Lung (tissue), 12 donors: ENCODE measurements around the gene SNX9. TPM values are rescaled to one million over a fixed set of nuclear protein-coding genes. Genes with fewer than 3 reads are reported as not detected.
A peak's percentile ranks its signal among the peaks of the same experiment; 100 is the strongest.

ENCODE experiments used
- ATAC-seq: fragments of 200-7000 bp; cut with Tn5 transposase; one replicate; pipeline ENCODE4 v1.9.1; 2020; ENCODE audit warnings: moderate number of reproducible peaks; ENCODE audit not compliant: insufficient read depth, low FRiP score
- DNase-seq, 3 donors: peaks; one replicate each; pipeline ENCODE4 v3.0.0-alpha.2; 2013 to 2017
- H3K27ac ChIP-seq, 2 donors: one replicate each; pipeline ENCODE4 v1.5.1; 2013; ENCODE audit warnings: mild to moderate bottlenecking in 2 of 2, moderate library complexity in 2 of 2, control low read depth in 1 of 2, inconsistent platforms in 1 of 2, low read depth in 1 of 2, low read length in 1 of 2
- H3K27me3 ChIP-seq, 3 donors: one replicate each; pipeline ENCODE4 v1.5.1; 2013; ENCODE audit warnings: low read length in 2 of 3; ENCODE audit not compliant: control insufficient read depth in 3 of 3, insufficient read depth in 3 of 3
- H3K36me3 ChIP-seq, 4 donors: one replicate each; pipeline ENCODE4 v1.5.1; 2013; ENCODE audit warnings: low read length in 4 of 4, mild to moderate bottlenecking in 1 of 4, moderate library complexity in 1 of 4; ENCODE audit not compliant: control insufficient read depth in 4 of 4, insufficient read depth in 4 of 4
- H3K4me1 ChIP-seq, 5 donors: one replicate each; pipeline ENCODE4 v1.5.1; 2013; ENCODE audit warnings: low read length in 5 of 5, mild to moderate bottlenecking in 2 of 5, moderate library complexity in 1 of 5; ENCODE audit not compliant: control insufficient read depth in 5 of 5, insufficient read depth in 5 of 5
- H3K4me3 ChIP-seq: one replicate; pipeline ENCODE4 v1.5.1; 2013; ENCODE audit warnings: mild to moderate bottlenecking, control low read depth, moderate library complexity
- H3K9ac ChIP-seq, 2 donors: one replicate each; pipeline ENCODE4 v1.5.1; 2013; ENCODE audit warnings: low read length in 2 of 2, control low read depth in 1 of 2; ENCODE audit not compliant: insufficient read depth in 1 of 2
- H3K9me3 ChIP-seq, 4 donors: one replicate each; pipeline ENCODE4 v1.5.1; 2013; ENCODE audit warnings: low read length in 3 of 4, mild to moderate bottlenecking in 1 of 4, moderate library complexity in 1 of 4; ENCODE audit not compliant: control insufficient read depth in 4 of 4, insufficient read depth in 3 of 4
- CTCF ChIP-seq: IDR thresholded peaks from 2 replicates; pipeline ENCODE4 v1.5.1; 2012; ENCODE audit warnings: mild to moderate bottlenecking; ENCODE audit errors: control extremely low read depth, extremely low read depth
- WGBS, 2 donors: extraction: QIAGEN DNeasy Blood & Tissue Kit; methylation state at CpG; one replicate each; pipeline ENCODE4 v1.1.7; 2013; 5-methylcytosine and 5-hydroxymethylcytosine counted together
- polyA plus RNA-seq, 2 donors: library from polyadenylated mRNA; stranded (reverse); fragments of 200-250 nt; gene quantifications; one replicate each; pipeline ENCODE4 v1.2.1, GENCODE V29; 2013
- total RNA-seq, 2 donors: library from RNA; depleted of rRNA in 1 of 2; stranded (reverse); fragments of >200 nt in 1 of 2; gene quantifications; one replicate each; pipeline ENCODE4 v1.2.1, GENCODE V29; 2014 to 2021
- donor health status: control.
- donor health status: control.
- donor health status: Bipolar disorder and iron deficiency.
- donor health status: healthy.
- donor health status: DM: yes; HTN: yes; CAD: no.

SNX9 gene
- total and polyA plus RNA-seq, 4 donors = 13.8 to 35.0 (median 23.8) TPM

- WGBS, 2 donors = 96 to 98% methylated on average over 1 of the region's 1 CpG
- DNase-seq (no peak), ATAC-seq (no peak)
- Histone ChIP-seq H3K36me3 (no peaks in the 10 kb centered on the region), H3K9me3 (no peaks in the 10 kb centered on the region), H3K27me3 (no peaks in the 10 kb centered on the region), H3K27ac (no peak overlapping the region), H3K4me1 (peaks cover 0 to 5% (median 0%) of the 10 kb centered on the region in 5 donors), H3K4me3 (no peak overlapping the region), H3K9ac (no peak overlapping the region)
- TF ChIP-seq CTCF = no peak
These were observed 34.9 kb upstream of the SNX9 start for GRCh38 chr6:157788180-157788579.

- Histone ChIP-seq H3K4me3 (no peak overlapping the region), H3K9me3 (no peaks in the 10 kb centered on the region), H3K36me3 (no peaks in the 10 kb centered on the region), H3K4me1 (peaks cover 0 to 5% (median 0%) of the 10 kb centered on the region in 5 donors), H3K27me3 (no peaks in the 10 kb centered on the region), H3K9ac (no peak overlapping the region), H3K27ac (no peak overlapping the region)
- DNase-seq = no peak
- no peak for TF ChIP-seq CTCF
- no peak for ATAC-seq
- WGBS, 2 donors = 96 to 98% methylated on average over 3 of the region's 3 CpGs
These were observed 33.7 kb upstream of the SNX9 start for GRCh38 chr6:157789297-157789696.

- WGBS, 2 donors = 93 to 94% methylated on average over 15 of the region's 15 CpGs
- Histone ChIP-seq H3K4me3 (no peak overlapping the region), H3K27ac (no peak overlapping the region), H3K4me1 (peaks cover 0 to 5% (median 0%) of the 10 kb centered on the region in 5 donors), H3K9ac (no peak overlapping the region), H3K36me3 (no peaks in the 10 kb centered on the region), H3K27me3 (no peaks in the 10 kb centered on the region), H3K9me3 (no peaks in the 10 kb centered on the region)
- DNase-seq (no peak), ATAC-seq (no peak)
- TF ChIP-seq CTCF = no peak
These were observed 33.2 kb upstream of the SNX9 start for GRCh38 chr6:157789861-157790260.

- Histone ChIP-seq H3K27ac (no peak overlapping the region), H3K36me3 (no peaks in the 10 kb centered on the region), H3K4me3 (no peak overlapping the region), H3K9ac (no peak overlapping the region), H3K4me1 (peaks cover 0 to 5% (median 0%) of the 10 kb centered on the region in 5 donors), H3K27me3 (no peaks in the 10 kb centered on the region), H3K9me3 (no peaks in the 10 kb centered on the region)
- no peak for TF ChIP-seq CTCF
- DNase-seq = peak in 1 of 3 donors; percentile 25
- WGBS, 2 donors = 57 to 59% methylated on average over 4 of the region's 4 CpGs
- ATAC-seq = no peak
These were observed 32.4 kb upstream of the SNX9 start for GRCh38 chr6:157790548-157791160.
